Measurements from ENCODE around the gene SYT7.

The SYT7 gene

DNA sequence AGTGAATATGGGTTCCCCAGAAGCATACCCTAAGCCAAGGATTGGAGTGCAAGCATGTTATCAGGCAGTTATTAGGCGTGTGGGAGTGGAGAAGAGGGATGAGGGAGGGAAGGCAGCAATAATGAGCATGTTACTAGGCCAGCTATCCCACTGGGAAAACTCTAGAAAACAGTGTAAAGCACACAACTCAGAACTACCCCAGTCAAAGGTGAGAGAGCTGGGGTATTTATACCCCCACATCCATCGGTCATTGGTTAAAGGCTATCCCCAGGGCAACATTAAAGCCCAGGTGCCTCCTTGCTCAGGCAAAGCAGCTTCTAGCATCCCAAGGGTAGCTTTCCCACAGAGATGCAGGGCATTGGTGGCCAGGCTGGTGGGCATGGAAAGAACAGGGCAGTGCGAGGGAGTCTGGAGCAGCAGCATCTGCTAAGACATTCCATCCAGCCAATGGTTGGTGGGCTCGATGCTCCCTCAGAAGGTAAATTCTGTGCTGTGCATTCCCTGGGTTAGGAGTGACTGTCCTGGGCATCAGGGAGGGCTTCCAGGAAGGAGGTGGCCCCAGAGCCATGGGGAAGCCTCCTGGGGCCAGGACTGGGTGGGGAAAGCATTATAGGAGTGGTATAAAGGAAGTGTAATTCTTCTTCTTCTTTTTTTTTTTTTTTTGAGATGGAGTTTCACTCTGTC is 93.4 kb downstream of the SYT7 start:
- TF ChIP-seq, protein P1, sequence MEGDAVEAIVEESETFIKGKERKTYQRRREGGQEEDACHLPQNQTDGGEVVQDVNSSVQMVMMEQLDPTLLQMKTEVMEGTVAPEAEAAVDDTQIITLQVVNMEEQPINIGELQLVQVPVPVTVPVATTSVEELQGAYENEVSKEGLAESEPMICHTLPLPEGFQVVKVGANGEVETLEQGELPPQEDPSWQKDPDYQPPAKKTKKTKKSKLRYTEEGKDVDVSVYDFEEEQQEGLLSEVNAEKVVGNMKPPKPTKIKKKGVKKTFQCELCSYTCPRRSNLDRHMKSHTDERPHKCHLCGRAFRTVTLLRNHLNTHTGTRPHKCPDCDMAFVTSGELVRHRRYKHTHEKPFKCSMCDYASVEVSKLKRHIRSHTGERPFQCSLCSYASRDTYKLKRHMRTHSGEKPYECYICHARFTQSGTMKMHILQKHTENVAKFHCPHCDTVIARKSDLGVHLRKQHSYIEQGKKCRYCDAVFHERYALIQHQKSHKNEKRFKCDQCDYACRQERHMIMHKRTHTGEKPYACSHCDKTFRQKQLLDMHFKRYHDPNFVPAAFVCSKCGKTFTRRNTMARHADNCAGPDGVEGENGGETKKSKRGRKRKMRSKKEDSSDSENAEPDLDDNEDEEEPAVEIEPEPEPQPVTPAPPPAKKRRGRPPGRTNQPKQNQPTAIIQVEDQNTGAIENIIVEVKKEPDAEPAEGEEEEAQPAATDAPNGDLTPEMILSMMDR (conservative IDR thresholded peaks at IDR 0.05): no peak
- H3K27ac ChIP-seq: peak overlapping the region; percentile 93

DNA sequence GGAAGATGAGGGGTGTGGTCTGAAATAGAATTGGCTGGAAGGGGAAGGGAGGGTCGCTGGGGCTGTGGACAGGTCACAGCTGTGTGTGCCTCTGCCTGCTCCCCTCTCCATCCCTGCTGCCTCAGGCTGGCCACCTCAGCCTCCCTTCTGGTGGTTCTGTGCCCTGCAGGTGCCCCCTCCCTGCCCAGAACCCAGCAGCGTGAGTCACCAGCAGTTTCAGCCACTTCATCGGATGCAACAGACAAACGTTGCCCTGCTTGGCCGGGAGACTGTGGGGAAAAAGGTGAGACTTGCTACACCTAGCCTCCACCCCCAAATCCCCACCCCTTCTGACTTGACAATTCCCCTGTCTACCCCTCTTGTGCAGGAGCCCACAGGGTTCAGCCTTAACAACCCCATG is 94.1 kb downstream of the SYT7 start:
- TF ChIP-seq, protein P1 (conservative IDR thresholded peaks at IDR 0.05): no peak
- H3K27ac ChIP-seq: no peak overlapping the region

DNA sequence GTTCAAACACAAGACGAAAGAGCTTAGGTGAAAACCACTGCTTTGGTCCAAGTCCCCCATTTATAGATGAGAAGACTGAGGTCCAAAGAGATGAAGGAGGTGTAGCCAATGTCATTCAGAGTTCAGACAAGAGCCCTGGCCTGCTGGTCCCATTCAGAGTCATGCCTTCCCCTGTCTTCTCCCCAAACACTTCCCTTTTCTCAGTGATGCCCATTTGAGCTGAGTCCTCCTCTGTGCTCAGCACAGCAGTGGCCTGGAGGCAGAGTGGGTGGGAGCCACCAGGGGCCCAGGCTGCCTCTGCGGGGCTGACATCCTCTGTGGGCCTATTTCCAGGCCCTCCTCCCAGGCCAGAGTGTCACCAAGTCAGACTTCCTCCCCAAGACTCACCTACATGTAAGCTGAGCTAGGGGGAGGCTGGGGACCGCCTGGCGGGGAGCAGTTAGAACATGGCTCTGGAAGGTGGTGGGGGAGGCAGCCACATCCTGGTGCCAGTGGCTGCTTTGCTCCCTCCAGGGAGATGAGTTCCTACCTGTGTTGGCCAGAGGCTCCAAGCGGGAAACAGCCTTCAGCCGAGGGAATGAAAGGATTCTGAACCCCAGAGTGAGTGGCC is 94.8 kb downstream of the SYT7 start:
- TF ChIP-seq, protein P1 (conservative IDR thresholded peaks at IDR 0.05): no peak
- no peak overlapping the region for H3K27ac ChIP-seq

DNA sequence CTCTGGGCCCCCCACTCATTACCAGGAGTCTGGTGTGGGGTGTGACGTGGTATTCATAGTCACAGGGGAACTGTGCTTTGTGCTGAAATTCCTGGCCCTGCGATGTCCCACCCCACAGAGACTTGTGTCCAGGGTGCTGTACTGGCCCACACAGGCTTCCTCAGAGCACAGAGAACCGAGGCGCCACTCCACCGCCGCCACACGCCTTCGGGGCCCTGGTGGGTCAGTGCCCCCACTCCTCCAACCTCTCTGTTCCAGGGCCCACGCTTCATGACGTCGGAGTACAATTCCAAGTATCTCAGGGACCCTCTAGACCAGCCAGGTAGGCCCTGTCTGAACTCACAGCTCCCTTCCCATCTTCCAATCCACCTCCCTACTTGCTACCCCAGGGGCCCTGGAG is 95.8 kb downstream of the SYT7 start:
- TF ChIP-seq, protein P1 (conservative IDR thresholded peaks at IDR 0.05): no peak
- no peak overlapping the region for H3K27ac ChIP-seq

DNA sequence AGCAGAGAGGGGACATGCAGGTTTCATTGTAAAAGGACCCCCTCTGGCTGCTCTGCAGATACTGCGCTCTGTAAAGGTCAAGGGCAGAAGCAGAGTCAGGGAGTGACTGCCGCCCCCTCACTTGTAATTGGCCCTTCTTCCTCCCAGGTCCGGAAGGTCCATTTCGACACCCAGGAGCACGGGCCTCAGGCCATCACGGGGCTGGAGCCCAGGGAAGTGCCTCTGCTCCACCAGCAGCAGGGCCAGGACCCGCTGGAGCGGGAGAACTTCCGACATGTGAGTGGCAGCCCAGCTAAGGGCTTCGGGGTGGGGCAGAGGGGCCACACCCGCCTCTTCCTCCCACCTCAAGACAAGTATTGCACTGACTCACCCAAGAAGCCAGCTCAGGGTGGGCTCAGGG is 96.3 kb downstream of the SYT7 start:
- H3K27ac ChIP-seq: no peak overlapping the region
- TF ChIP-seq, protein P1 (conservative IDR thresholded peaks at IDR 0.05): no peak

DNA sequence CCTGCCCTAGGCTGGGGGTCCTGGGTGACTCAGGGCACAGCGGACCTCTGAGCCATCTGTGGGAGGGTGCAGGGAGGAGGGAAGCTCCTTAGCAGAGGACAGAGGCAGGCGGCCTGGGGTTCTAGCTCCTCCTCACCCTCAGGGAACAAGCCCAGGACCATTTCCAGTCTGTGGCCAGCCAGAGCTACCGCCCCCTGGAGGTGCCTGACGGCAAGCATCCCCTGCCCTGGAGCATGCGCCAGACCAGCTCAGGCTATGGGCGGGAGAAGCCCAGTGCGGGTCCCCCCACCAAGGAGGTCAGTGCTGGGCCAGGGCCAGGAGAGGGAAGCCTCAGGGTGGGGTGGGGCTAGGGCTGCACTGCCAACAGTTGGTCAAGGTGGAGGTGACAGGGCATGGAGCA is 98.4 kb downstream of the SYT7 start:
- TF ChIP-seq, protein P1 (conservative IDR thresholded peaks at IDR 0.05): peak; percentile 43
- H3K27ac ChIP-seq: no peak overlapping the region

DNA sequence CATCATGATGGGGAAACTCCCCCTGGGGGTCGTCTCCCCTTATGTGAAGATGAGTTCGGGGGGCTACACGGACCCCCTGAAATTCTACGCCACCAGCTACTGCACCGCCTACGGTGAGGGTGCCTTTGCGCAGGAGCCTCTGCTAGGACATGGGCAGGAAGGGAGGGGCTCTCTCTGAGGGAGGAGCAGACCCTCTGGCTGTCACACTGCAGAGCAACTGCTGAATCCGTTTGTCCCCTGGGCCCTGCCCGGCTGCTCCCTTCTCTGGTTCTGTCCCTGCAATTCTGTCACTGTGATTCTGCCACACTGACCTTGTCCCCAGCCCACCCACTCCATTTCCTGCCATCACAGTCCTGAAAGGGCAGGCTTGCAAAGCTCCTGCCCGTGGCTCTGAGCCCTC is 99.1 kb downstream of the SYT7 start:
- TF ChIP-seq, protein P1 (conservative IDR thresholded peaks at IDR 0.05): no peak
- H3K27ac ChIP-seq: no peak overlapping the region
